HG03439 (cell line): ENCODE results near the gene RBKS.

Experiments used
- ATAC-seq: cut with Tn5 transposase; IDR thresholded peaks from one replicate; pipeline ENCODE4 v1.9.1; 2021; ENCODE audit warnings: mild to moderate bottlenecking, moderate library complexity; ENCODE audit not compliant: unreplicated experiment

The RBKS gene

GRCh38 chr2:27738349-27739057, 151.7 kb downstream of the RBKS start:
- ATAC-seq, result no peak

- no peak for ATAC-seq
Observed at GRCh38 chr2:27737676-27738348, 152.4 kb downstream of the RBKS start.

- no peak for ATAC-seq
Observed at GRCh38 chr2:27736890-27737204, 153.3 kb downstream of the RBKS start.

- ATAC-seq, result no peak
Observed at GRCh38 chr2:27736031-27736889, 153.9 kb downstream of the RBKS start.

- ATAC-seq, result no peak
Observed at GRCh38 chr2:27735263-27735904, 154.8 kb downstream of the RBKS start.

GRCh38 chr2:27734305-27734704, 155.9 kb downstream of the RBKS start:
- ATAC-seq, result no peak
